Measurements from ENCODE around the gene TTLL11.

GRCh38 chr9:121874524-121874923 is 218.6 kb downstream of the TTLL11 start:
- no peak for TF ChIP-seq CTCF (IDR thresholded peaks at IDR 0.05)
- TF ChIP-seq POLR2A (IDR thresholded peaks at IDR 0.05), result no peak
- TF ChIP-seq POLR2AphosphoS5 (IDR thresholded peaks at IDR 0.05), result no peak
- no peak for TF ChIP-seq EP300 (IDR thresholded peaks at IDR 0.05)

Measured in upper lobe of left lung (tissue), 4 donors.